ENCODE results near the gene TMEM252.

The TMEM252 gene

GRCh38 chr9:68540712-68541535, at the start of gene TMEM252:
Gene TMEM252 (minus strand): TSS chr9:68540883. CDS start chr9:68540814, 69 bp downstream.
- no peak for TF ChIP-seq CTCF (IDR thresholded peaks at IDR 0.05; ENCODE audit: insufficient read depth, low read depth, low read length, missing control alignments)
- no peak within 1 kb of the TSS for H3K4me3 ChIP-seq (ENCODE audit: low read length)
- no peak for DNase-seq (ENCODE audit: low read depth)

GRCh38 chr9:68585034-68585761, 44.5 kb upstream of the TMEM252 start:
- no peak overlapping the region for H3K4me3 ChIP-seq (ENCODE audit: low read length)
- no peak for TF ChIP-seq CTCF (IDR thresholded peaks at IDR 0.05; ENCODE audit: insufficient read depth, low read depth, low read length, missing control alignments)
- no peak for DNase-seq (ENCODE audit: low read depth)

DNA sequence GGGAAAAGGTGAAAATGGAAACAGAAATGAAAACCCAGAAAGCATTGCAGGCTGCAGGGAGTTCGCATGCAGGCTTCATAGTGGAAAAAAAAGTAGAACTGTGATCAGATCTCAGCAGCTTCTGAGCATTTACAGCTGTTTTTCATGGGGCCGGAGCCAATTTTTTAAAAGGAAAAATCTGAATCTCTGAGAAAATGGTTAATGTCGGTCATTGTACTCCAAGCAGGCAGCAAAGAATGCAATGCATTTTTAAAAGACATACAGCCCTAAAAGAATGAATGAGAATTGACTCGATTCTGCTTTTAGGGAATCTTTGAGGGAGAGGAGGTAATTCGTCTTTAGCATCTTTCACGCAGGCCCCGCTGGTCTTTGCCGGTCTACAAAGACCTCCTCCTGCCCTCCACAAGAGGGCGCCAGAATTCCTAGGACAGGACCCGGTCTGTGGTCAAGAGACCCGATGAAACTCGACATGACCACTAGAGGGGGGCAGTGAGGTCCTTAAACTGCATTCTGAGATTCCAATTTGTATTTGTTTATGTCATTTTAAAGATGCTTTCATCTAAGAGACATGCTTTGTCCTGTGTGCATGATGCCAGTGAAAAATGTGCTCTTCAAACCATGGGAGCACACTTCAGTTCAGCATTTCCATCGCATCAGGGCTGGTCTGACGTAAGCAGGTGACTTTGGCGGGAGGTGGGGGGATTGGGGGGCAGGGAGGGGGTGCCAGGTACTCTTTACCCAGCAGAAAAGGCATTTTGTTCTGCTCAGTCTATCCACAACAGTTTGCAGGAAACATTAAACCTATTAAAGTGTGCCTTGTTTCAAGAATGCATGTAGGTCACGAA, 43.7 kb upstream of the TMEM252 start:
- peak; percentile 87 for DNase-seq (ENCODE audit: low read depth)
- peak; percentile 100 for TF ChIP-seq CTCF (IDR thresholded peaks at IDR 0.05; ENCODE audit: insufficient read depth, low read depth, low read length, missing control alignments)
- H3K4me3 ChIP-seq (ENCODE audit: low read length), result no peak overlapping the region

DNA sequence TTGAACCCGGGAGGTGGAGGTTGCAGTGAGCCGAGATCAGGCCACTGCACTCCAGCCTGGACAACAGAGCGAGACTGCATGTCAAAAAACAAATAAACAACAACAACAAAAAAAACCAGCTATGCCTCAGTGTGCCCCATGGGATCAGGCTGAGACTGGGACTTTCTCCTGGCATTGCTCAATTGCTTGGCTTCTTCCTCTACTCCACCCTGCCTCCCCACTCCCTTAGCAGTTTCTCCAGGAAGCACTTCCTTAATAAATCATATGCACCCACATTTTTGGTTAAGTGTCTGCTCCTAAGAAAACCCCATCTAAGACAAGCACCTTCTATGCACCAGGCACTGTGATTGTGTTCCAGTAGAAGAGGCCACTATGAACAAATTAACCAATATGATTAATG, 41.0 kb upstream of the TMEM252 start:
- no peak for TF ChIP-seq CTCF (IDR thresholded peaks at IDR 0.05; ENCODE audit: insufficient read depth, low read depth, low read length, missing control alignments)
- H3K4me3 ChIP-seq (ENCODE audit: low read length), result no peak overlapping the region
- no peak for DNase-seq (ENCODE audit: low read depth)

DNA sequence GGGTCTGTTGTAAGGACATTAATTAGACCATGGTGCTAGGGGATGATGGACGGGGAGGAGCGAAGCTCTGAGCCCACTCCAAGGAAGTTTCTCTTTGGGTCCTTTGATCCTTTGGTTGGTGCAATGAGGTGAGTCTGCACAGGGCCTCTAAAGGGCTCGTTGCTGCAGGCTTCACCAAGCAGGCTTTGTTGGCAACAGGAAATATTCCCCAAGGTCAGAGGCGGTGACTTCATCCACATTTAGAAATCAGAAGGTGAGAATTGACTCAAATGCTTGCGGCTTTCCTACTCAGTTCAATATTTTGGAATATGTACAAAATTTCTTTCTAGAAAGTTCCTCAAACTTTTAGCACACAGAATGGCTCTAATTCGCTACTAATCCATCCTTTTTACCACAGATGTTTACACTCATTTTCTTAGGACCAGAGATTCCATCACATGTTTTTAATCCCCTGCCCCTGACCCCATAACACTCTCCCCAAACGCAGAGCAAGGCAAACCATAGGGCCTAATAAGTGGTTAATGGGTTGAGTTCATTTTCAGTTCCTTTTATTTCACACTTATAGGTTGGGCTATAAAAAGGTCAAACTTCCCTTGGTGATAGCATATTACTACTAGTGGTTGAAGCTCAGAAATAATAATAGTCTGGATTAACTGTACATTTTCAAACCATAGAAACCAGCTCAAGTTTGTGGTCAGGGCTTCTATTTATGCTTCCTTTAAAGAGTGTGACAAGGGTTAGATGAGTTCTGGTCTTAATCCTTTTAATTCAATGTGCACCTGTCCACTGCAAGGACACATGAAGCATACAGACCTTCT, 37.3 kb upstream of the TMEM252 start:
- H3K4me3 ChIP-seq (ENCODE audit: low read length), result no peak overlapping the region
- DNase-seq (ENCODE audit: low read depth), result no peak
- no peak for TF ChIP-seq CTCF (IDR thresholded peaks at IDR 0.05; ENCODE audit: insufficient read depth, low read depth, low read length, missing control alignments)

- TF ChIP-seq CTCF (IDR thresholded peaks at IDR 0.05; ENCODE audit: insufficient read depth, low read depth, low read length, missing control alignments), result no peak
- no peak for DNase-seq (ENCODE audit: low read depth)
- H3K4me3 ChIP-seq (ENCODE audit: low read length), result no peak overlapping the region
Observed at GRCh38 chr9:68575817-68576216, 35.1 kb upstream of the TMEM252 start.

Measured in epithelial cell of esophagus (primary cell).